Stimulated activated CD4-positive, alpha-beta T cell treated with anti-CD3 and anti-CD28 coated beads, Interleukin-12 subunit alpha, Interleukin-12 subunit beta, amount 100 ng/mL, for 24 hours (primary cell): ENCODE data around the gene SMIM29.
A peak's percentile ranks its signal among the peaks of the same experiment; 100 is the strongest.

ENCODE experiments used
- DNase-seq, 2 experiments: peaks; one replicate each; pipeline ENCODE4 v3.0.0-alpha.2; 2020; ENCODE audit warnings: low read depth in 2 of 2

Gene SMIM29

GRCh38 chr6:34240329-34241248 is 8.2 kb downstream of the SMIM29 start:
- no peak for DNase-seq

GRCh38 chr6:34239893-34240292 is 8.9 kb downstream of the SMIM29 start:
- no peak for DNase-seq

GRCh38 chr6:34239500-34239825 is 9.3 kb downstream of the SMIM29 start:
- DNase-seq: no peak

- no peak for DNase-seq
These were observed 10.0 kb downstream of the SMIM29 start for GRCh38 chr6:34238585-34239499.

GRCh38 chr6:34237722-34238584 is 10.9 kb downstream of the SMIM29 start:
- peak; percentile 62 to 63 for DNase-seq

GRCh38 chr6:34237316-34237721 is 11.5 kb downstream of the SMIM29 start:
- no peak for DNase-seq

- DNase-seq: peak; percentile 80 to 90
These were observed 12.1 kb downstream of the SMIM29 start, which contains the start of gene HMGA1 for GRCh38 chr6:34236443-34237315. Gene HMGA1 (plus strand): TSS chr6:34236873. CDS start chr6:34240781, 3,908 bp downstream.

GRCh38 chr6:34236131-34236442 is 12.7 kb downstream of the SMIM29 start:
- peak in 1 of 2 experiments; percentile 27 for DNase-seq

GRCh38 chr6:34235307-34236130 is 13.3 kb downstream of the SMIM29 start:
- DNase-seq: peak; percentile 57 to 62

GRCh38 chr6:34234667-34235306 is 14.0 kb downstream of the SMIM29 start:
- no peak for DNase-seq

- DNase-seq: no peak
These were observed 14.9 kb downstream of the SMIM29 start for GRCh38 chr6:34233867-34234266.

- no peak for DNase-seq
These were observed 15.9 kb downstream of the SMIM29 start for GRCh38 chr6:34232901-34233300.

- DNase-seq: no peak
These were observed 17.1 kb downstream of the SMIM29 start for GRCh38 chr6:34231566-34232336.

GRCh38 chr6:34230653-34231371 is 18.0 kb downstream of the SMIM29 start:
- no peak for DNase-seq

- no peak for DNase-seq
These were observed 18.9 kb downstream of the SMIM29 start for GRCh38 chr6:34229877-34230276.

GRCh38 chr6:34227761-34228421 is 20.9 kb downstream of the SMIM29 start:
- DNase-seq: no peak
